ELR (cell line): ENCODE results near the gene PAK5.

Experiments
- DNase-seq: peaks from one replicate; pipeline ENCODE4 v3.0.0-alpha.2; 2015; ENCODE audit warnings: low read depth

PAK5 gene

GRCh38 chr20:9838378-9839295 is at the start of gene PAK5:
Gene PAK5 (minus strand): TSS chr20:9839076. CDS start chr20:9644328, 194,748 bp downstream.
- DNase-seq, result no peak

DNA sequence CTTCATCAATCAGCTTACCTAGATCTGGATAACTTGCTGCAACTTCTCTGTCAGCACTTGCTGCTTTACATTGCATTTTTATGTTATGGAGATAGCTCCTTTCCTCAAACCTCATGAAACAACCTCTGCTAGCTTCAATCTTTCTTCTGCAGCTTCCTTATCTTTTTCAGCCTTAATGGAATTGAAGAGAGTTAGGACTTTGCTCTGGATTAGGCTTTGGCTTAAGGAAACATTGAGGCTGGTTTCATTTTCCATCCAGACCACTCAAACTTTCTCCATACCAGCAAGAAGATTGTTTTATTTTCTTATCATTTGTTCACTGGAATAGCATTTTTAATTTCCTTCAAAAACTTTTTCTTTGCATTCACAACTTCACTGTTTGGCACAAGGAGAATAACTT is 48.8 kb upstream of the PAK5 start:
- DNase-seq, result no peak

DNA sequence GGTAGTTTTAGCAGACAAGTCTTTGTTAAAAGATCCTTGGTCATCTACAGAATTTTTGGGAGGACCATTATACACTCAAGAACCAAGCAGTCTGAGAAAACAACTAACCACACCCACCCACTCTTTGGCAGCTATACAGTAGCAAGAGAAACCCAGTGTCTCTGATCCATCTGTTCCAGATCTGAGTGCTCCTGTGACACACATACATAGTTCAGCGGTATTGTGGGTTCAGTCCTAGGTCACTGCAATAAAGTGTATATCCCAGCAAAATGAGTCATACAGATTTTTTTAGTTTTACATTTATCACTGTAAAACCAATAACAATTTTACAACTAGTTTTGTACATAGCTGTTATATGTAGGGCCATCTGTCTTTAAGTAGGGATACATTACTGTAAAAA is 47.4 kb upstream of the PAK5 start:
- peak; percentile 56 for DNase-seq

- peak; percentile 35 for DNase-seq
Observed at GRCh38 chr20:9884666-9885065, 45.8 kb upstream of the PAK5 start.

DNA sequence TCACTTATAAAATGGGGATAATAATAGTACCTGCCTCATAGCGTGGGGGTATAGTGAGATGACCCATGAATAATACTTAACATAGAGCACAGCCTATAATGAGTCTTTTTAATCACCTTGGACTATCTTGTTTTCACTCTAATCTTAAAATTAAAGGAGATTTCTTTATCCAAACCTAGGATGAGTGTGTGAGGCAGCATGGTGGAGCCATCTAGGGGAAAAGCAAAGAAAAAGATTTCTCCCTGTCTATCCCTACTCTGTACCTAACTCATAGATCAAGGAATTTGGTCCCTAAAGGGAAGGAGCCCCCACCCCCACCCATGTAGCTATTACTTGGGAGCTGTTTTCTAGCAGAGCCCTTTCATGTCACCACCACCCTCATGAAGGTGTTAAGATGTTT is 45.2 kb upstream of the PAK5 start:
- DNase-seq, result peak; percentile 7

GRCh38 chr20:9877932-9878495 is 39.1 kb upstream of the PAK5 start:
- DNase-seq, result no peak

- DNase-seq, result no peak
Observed at GRCh38 chr20:9867196-9867980, 28.5 kb upstream of the PAK5 start.

DNA sequence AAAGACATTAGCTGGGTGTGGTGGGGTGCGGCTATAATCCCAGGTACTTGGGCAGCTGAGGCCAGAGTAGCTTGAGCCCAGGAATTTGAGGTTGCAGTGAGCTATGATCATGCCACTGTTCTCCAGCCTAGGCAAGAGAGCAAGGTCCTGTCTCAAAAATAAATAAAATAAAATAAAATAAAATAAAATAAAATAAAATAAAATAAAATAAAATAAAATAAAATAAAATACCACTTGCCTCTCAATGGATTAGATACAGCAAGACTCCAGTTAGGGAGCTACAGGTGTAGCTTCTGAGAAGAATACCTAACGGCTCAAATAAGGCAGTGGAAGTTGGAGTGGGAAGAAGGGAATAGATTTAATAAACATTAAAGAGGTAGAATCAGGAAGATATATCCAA is 13.7 kb upstream of the PAK5 start:
- no peak for DNase-seq

DNA sequence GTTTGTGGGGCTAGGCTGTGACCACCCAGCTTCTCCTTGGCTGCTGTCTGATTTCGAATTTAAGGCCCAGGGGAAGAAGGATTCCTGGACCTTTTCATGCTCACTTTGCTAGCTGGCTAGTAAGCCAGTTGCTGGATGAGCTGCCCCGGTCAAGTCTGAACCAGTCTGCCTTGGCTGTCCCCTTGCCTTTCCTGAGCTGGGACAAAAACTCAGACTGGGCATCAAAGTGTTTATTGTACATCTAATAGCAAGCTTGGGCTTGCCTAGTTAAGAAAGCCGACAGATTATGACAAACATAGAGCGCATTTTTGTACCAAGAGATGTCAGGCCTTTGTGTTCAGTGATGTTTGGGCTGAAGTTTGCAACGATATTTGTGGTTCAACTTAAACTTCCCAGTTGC is 750 bp upstream of the PAK5 start:
- no peak for DNase-seq

GRCh38 chr20:9838035-9838377 is 870 bp downstream of the PAK5 start:
- no peak for DNase-seq

DNA sequence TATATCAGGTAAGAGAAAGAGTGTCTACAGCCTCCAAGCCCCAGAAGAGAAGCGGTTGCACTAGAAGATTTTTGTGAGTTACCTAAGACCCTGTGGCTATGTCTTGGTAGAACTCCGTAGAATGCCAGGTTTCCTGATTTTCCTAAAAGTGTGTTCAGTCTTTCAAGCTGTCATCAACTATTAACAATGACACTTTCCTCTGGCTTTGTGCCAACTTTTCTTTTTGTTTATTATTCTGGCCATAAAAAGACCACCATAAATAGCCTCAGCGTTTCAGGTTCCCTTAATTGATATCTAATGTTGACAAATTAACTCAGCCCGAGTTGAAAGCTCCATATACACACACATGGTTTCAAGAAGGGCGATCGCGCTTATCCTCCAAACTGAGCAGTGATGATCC is 1.2 kb downstream of the PAK5 start:
- DNase-seq, result no peak

DNA sequence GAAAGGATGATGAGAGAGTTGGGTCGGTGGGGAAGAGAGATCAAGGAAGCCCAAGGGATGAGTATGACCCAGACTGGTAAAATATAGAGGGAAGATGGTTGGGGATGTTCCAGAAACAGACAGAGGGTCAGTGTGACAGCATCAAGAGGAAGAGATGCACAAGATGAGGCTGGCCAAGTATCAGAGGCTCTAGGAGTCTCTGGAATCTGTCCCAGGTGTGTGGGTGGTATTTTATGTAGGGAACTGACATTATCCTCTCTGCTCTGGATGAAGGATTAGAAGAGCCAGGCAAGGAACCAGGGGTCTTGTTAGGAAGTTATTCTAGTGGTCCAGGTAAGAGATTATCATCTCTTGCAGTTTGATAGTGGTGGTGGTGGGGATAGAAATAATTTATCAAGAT is 3.6 kb downstream of the PAK5 start:
- no peak for DNase-seq

- no peak for DNase-seq
Observed at GRCh38 chr20:9831032-9831431, 7.8 kb downstream of the PAK5 start.

GRCh38 chr20:9829835-9830234 is 9.0 kb downstream of the PAK5 start:
- no peak for DNase-seq

GRCh38 chr20:9817654-9818053 is 21.2 kb downstream of the PAK5 start:
- no peak for DNase-seq

GRCh38 chr20:9815632-9816031 is 23.2 kb downstream of the PAK5 start:
- no peak for DNase-seq

DNA sequence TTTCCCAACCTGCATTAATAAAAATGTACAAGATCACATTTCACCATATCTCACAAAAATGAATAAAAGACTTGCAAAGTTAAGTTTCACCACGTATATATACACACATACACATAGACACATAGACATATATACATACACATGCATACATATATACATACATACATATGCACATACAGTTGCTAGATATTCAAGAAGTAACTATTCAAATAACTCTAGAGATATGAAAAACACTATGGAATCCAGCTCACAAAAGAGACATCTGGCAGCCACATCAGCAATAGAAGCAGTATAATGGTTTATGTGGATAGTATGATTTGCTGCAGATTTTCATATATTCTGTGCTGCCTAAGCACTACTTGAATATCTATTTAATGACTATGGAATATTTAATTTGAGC is 28.1 kb downstream of the PAK5 start:
- no peak for DNase-seq

DNA sequence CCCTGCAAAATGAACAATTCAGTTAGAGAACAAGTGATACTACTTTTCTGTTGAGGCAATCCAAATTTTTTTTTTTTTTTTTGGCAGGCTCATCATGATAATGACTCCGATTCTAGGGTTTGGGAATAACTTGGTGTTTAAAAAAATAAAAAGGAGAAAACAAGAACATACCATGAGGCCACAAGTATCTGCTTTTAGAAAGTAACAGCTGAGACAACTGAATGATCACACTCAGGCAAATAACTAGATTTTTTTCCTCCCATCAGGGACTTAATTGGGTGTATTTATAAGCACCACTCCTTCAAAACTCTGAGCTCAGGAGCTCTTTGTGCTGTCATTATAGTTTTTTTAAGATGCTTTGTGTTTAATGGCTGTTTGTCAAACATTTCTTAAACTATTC is 29.6 kb downstream of the PAK5 start:
- no peak for DNase-seq

DNA sequence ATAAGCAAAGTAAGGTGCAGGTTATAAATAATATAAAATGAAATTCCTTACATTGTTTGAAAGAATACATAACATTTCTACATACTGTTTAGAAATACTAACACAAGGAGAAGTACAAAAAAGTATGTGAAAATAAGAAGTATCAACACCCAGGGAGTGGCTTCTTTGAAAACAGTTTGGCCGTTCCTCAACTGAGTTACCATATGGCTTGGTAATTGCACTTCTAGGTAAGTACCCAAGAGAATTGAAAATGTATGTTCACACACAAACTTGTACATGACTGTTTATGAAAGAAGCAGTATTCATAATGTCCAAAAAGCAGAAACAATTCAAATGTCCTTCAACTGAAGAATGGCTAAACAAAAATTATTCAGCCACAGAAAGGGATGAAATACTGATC is 30.7 kb downstream of the PAK5 start:
- DNase-seq, result no peak

- no peak for DNase-seq
Observed at GRCh38 chr20:9807136-9807535, 31.7 kb downstream of the PAK5 start.

GRCh38 chr20:9800421-9800820 is 38.5 kb downstream of the PAK5 start:
- DNase-seq, result no peak

DNA sequence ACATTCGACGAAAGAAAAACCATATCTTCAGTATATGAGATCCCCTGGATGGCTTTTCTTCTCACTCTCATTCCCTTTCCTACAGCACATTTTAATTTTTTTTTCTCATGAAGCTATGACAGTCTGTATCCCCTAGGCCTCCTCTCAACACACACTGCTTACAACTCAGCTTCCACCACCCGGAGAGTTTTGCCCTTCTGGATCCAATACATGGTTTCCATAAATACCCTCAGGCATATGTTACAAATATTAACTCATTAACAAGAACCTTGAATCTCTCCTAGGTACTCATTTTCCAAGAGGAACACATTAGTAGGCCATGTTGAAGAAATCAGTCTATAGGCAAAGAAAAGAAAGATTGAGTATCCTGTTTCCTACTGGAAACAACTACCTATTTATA is 44.0 kb downstream of the PAK5 start:
- DNase-seq, result no peak

GRCh38 chr20:9792674-9793073 is 46.2 kb downstream of the PAK5 start:
- DNase-seq, result no peak
